OCI-M2 (cell line): ENCODE measurements around the gene AMN1.
"Not testable (repeated sequence)": the region's sequence is repeated elsewhere in the genome, so short reads cannot be mapped to it uniquely, and the experiment has no call there.

Source experiments
- DNase-seq: peaks from one replicate; lab custom pipeline; 2025; ENCODE audit not compliant: unreplicated experiment; lab: John Stamatoyannopoulos, UW

The AMN1 gene

GRCh38 chr12:31733549-31734432 is 5.0 kb upstream of the AMN1 start:
- DNase-seq: not testable (repeated sequence)

GRCh38 chr12:31732926-31733548 is 4.2 kb upstream of the AMN1 start:
- DNase-seq: no peak

- not testable (repeated sequence) for DNase-seq
Measured at GRCh38 chr12:31731203-31731602, 2.4 kb upstream of the AMN1 start.

- DNase-seq: no peak
Measured at GRCh38 chr12:31729705-31730104, 884 bp upstream of the AMN1 start.

GRCh38 chr12:31728289-31728916 is 418 bp downstream of the AMN1 start:
- no peak for DNase-seq

GRCh38 chr12:31727192-31727591 is 1.6 kb downstream of the AMN1 start:
- DNase-seq: no peak

GRCh38 chr12:31726575-31726974 is 2.2 kb downstream of the AMN1 start:
- DNase-seq: no peak

- DNase-seq: no peak
Measured at GRCh38 chr12:31724557-31724956, 4.3 kb downstream of the AMN1 start.

GRCh38 chr12:31722580-31722979 is 6.2 kb downstream of the AMN1 start:
- DNase-seq: no peak

GRCh38 chr12:31718542-31719198 is 10.2 kb downstream of the AMN1 start:
- not testable (repeated sequence) for DNase-seq

- not testable (repeated sequence) for DNase-seq
Measured at GRCh38 chr12:31716998-31717397, 11.8 kb downstream of the AMN1 start.

- DNase-seq: peak; percentile 55
Measured at GRCh38 chr12:31715283-31715825, 13.5 kb downstream of the AMN1 start.

- DNase-seq: no peak
Measured at GRCh38 chr12:31714406-31715271, 14.2 kb downstream of the AMN1 start.

GRCh38 chr12:31712877-31713276 is 15.9 kb downstream of the AMN1 start:
- DNase-seq: no peak

- no peak for DNase-seq
Measured at GRCh38 chr12:31710021-31710818, 18.6 kb downstream of the AMN1 start.

- DNase-seq: not testable (repeated sequence)
Measured at GRCh38 chr12:31708118-31708517, 20.7 kb downstream of the AMN1 start.

- no peak for DNase-seq
Measured at GRCh38 chr12:31705621-31706020, 23.2 kb downstream of the AMN1 start.

GRCh38 chr12:31702047-31702446 is 26.8 kb downstream of the AMN1 start:
- no peak for DNase-seq

- not testable (repeated sequence) for DNase-seq
Measured at GRCh38 chr12:31689921-31690320, 38.9 kb downstream of the AMN1 start.
